Spinal cord (tissue), 10 donors: ENCODE results near the gene GPC6. TPM values are rescaled to one million over a fixed set of nuclear protein-coding genes. Genes with fewer than 3 reads are reported as not detected.

ENCODE experiments used
- DNase-seq, 6 donors: peaks; one replicate each; pipeline versions ENCODE4 v3.0.0 to v3.0.0-alpha.2; 2013 to 2015; ENCODE audit warnings: low spot score in 6 of 6, low read depth in 4 of 6
- H3K27ac ChIP-seq: one replicate; pipeline ENCODE4 v1.5.1; 2013; ENCODE audit warnings: low read depth, low read length, control low read depth
- H3K27me3 ChIP-seq: one replicate; pipeline ENCODE4 v1.6.1; 2013; ENCODE audit warnings: low read length; ENCODE audit not compliant: control insufficient read depth, insufficient read depth
- H3K36me3 ChIP-seq: one replicate; pipeline ENCODE4 v1.6.1; 2013; ENCODE audit warnings: low read length; ENCODE audit not compliant: control insufficient read depth, insufficient read depth
- H3K4me1 ChIP-seq: one replicate; pipeline ENCODE4 v1.6.1; 2013; ENCODE audit warnings: low read length; ENCODE audit not compliant: control insufficient read depth, insufficient read depth
- H3K4me3 ChIP-seq: one replicate; pipeline ENCODE4 v1.5.1; 2013; ENCODE audit warnings: low read depth, low read length, control low read depth
- H3K9me3 ChIP-seq: one replicate; pipeline ENCODE4 v1.6.1; 2013; ENCODE audit warnings: low read length; ENCODE audit not compliant: control insufficient read depth, insufficient read depth
- WGBS: methylation state at CpG from one replicate; pipeline ENCODE4 v1.1.5; 2013; ENCODE audit warnings: missing lambda C conversion rate; ENCODE audit not compliant: insufficient coverage; 5-methylcytosine and 5-hydroxymethylcytosine counted together
- polyA plus RNA-seq, 2 donors: library from polyadenylated mRNA; unstranded; fragments of 120-200 nt; gene quantifications; one replicate each; pipeline ENCODE4 v1.2.1, GENCODE V29; 2013; ENCODE audit not compliant: insufficient read length in 2 of 2
- total RNA-seq, 2 donors: library from RNA; depleted of rRNA in 1 of 2; stranded (reverse); fragments of 120-200 nt in 1 of 2; fragments of >200 nt in 1 of 2; gene quantifications; one replicate each; pipeline versions ENCODE4 v1.2.3 to v1.2.4, GENCODE V29; 2013 to 2014
- donor health status: healthy.

The GPC6 gene
- total and polyA plus RNA-seq, 4 donors = 19.8 to 109 (median 46.0) TPM

DNA sequence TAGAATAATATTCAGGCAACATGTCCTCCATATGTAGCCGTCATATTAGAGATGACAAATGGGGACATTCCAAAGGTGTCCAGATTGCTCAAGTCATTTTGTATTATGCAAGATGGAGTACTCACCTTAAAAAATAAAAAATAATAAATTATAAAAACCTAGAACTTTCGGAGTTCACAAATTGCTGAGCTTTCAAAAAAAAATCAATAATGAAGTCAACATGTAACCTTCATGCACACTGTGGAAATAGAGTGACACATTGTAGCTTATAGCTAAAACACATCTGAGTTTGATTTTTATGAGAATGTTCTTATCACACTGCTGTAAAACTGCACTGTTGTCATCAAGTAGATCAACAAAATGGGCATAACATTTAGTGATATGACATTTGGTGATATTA lies 411.2 kb downstream of the GPC6 start:
- H3K27ac ChIP-seq = no peak overlapping the region
- H3K4me3 ChIP-seq = no peak overlapping the region
- H3K27me3 ChIP-seq = no peaks in the 10 kb centered on the region
- H3K4me1 ChIP-seq = no peaks in the 10 kb centered on the region
- no CpG with 5 or more reads among the region's 2 CpGs for WGBS
- DNase-seq = no peak
- H3K9me3 ChIP-seq = no peaks in the 10 kb centered on the region
- no peaks in the 10 kb centered on the region for H3K36me3 ChIP-seq

- WGBS = 100% methylated on average over 1 of the region's 1 CpG
Measured at GRCh38 chr13:93640452-93640851, 413.8 kb downstream of the GPC6 start.

GRCh38 chr13:93646245-93646644 lies 419.6 kb downstream of the GPC6 start:
- no peaks in the 10 kb centered on the region for H3K27me3 ChIP-seq
- DNase-seq = peak in 1 of 6 donors; percentile 54
- 100% methylated on average over 4 of the region's 7 CpGs for WGBS
- H3K4me1 ChIP-seq = no peaks in the 10 kb centered on the region
- H3K9me3 ChIP-seq = no peaks in the 10 kb centered on the region
- H3K36me3 ChIP-seq = no peaks in the 10 kb centered on the region
- H3K27ac ChIP-seq = no peak overlapping the region
- H3K4me3 ChIP-seq = no peak overlapping the region

More at GRCh38 chr13:93640452-93640851, 413.8 kb downstream of the GPC6 start:
- H3K9me3 ChIP-seq = no peaks in the 10 kb centered on the region
- H3K27ac ChIP-seq = no peak overlapping the region
- no peak overlapping the region for H3K4me3 ChIP-seq
- H3K27me3 ChIP-seq = no peaks in the 10 kb centered on the region
- no peaks in the 10 kb centered on the region for H3K4me1 ChIP-seq
- no peak for DNase-seq
- no peaks in the 10 kb centered on the region for H3K36me3 ChIP-seq

GRCh38 chr13:93649496-93649895 lies 422.9 kb downstream of the GPC6 start:
- H3K4me1 ChIP-seq = no peaks in the 10 kb centered on the region
- no CpG with 5 or more reads among the region's 2 CpGs for WGBS
- no peaks in the 10 kb centered on the region for H3K9me3 ChIP-seq
- no peaks in the 10 kb centered on the region for H3K36me3 ChIP-seq
- peak in 1 of 6 donors; percentile 56 for DNase-seq
- no peak overlapping the region for H3K27ac ChIP-seq
- no peaks in the 10 kb centered on the region for H3K27me3 ChIP-seq
- H3K4me3 ChIP-seq = no peak overlapping the region

DNA sequence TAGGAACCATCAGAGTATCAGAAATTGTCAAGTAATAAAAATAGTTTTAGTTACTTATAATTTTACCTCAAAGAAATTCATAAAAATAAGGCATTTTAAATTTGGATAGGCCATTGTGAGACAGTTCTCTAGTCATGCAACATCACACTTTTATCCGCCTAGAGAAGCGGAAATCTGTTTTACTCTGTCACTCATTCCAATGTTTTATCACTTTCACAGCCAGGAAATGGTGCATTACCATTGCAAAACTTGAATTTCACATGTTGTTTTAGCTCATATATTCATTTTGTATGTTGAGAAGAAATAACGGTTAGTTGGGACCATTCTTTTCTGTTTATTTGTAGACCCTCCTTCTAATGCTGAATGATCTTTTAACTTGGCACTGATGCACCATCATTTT lies 427.2 kb downstream of the GPC6 start:
- Histone ChIP-seq H3K27me3 (no peaks in the 10 kb centered on the region), H3K27ac (no peak overlapping the region), H3K36me3 (no peaks in the 10 kb centered on the region), H3K4me1 (no peaks in the 10 kb centered on the region), H3K9me3 (no peaks in the 10 kb centered on the region), H3K4me3 (no peak overlapping the region)
- DNase-seq = peak in 1 of 6 donors; percentile 87
- no CpG with 5 or more reads among the region's 3 CpGs for WGBS

DNA sequence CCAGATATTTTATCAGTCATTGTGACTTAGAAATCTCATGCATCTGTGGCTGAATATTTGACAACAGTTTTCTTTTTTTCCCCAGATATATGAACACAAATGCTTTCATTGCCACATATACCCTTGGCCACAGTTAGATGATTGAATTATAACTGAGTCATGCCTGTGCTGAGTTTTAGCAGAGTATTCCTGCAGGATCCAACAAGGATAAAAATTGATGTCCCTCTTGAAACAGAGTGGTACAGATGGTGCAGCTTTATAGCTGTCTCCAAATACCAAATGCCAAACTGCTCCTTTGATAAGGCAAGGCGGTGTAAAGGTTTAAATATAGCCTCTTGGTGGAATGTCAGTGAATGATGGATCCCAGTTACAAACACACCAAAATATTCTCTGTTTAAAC lies 428.5 kb downstream of the GPC6 start:
- peak in 1 of 6 donors; percentile 76 for DNase-seq
- no peaks in the 10 kb centered on the region for H3K36me3 ChIP-seq
- H3K27me3 ChIP-seq = no peaks in the 10 kb centered on the region
- no peaks in the 10 kb centered on the region for H3K4me1 ChIP-seq
- no peaks in the 10 kb centered on the region for H3K9me3 ChIP-seq
- H3K4me3 ChIP-seq = no peak overlapping the region
- H3K27ac ChIP-seq = no peak overlapping the region
- WGBS = no CpG with 5 or more reads among the region's 1 CpG

GRCh38 chr13:93660391-93661063 lies 433.9 kb downstream of the GPC6 start:
- H3K36me3 ChIP-seq = no peaks in the 10 kb centered on the region
- H3K4me3 ChIP-seq = no peak overlapping the region
- H3K9me3 ChIP-seq = no peaks in the 10 kb centered on the region
- H3K27me3 ChIP-seq = no peaks in the 10 kb centered on the region
- H3K4me1 ChIP-seq = no peaks in the 10 kb centered on the region
- no peak overlapping the region for H3K27ac ChIP-seq
- peak in 1 of 6 donors; percentile 65 for DNase-seq

GRCh38 chr13:93670866-93671265 lies 444.3 kb downstream of the GPC6 start:
- H3K9me3 ChIP-seq = no peaks in the 10 kb centered on the region
- no peak overlapping the region for H3K27ac ChIP-seq
- no peaks in the 10 kb centered on the region for H3K36me3 ChIP-seq
- H3K27me3 ChIP-seq = no peaks in the 10 kb centered on the region
- H3K4me1 ChIP-seq = no peaks in the 10 kb centered on the region
- 38% methylated on average over 1 of the region's 2 CpGs for WGBS
- no peak overlapping the region for H3K4me3 ChIP-seq
- DNase-seq = peak in 2 of 6 donors; percentile 73 to 76

DNA sequence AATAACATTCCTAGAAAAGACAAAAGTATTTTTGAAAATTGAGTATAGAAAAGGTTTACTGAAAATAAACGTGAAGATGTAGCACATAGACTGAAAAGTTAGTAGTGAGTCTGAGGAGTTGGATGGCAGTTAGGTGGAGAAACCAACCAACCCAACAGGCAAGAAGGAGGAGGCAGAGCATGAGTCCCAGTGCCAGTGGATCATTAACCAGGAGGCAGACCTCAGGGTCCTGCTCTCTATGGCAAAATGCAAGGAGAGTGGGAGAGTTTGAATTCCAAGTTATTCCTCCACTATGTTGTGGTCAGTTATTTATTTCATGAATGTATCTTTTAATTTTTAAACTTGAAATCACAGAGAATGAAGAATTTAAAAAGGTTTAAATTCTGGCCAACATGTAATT lies 446.4 kb downstream of the GPC6 start:
- H3K9me3 ChIP-seq = no peaks in the 10 kb centered on the region
- DNase-seq = no peak

DNA sequence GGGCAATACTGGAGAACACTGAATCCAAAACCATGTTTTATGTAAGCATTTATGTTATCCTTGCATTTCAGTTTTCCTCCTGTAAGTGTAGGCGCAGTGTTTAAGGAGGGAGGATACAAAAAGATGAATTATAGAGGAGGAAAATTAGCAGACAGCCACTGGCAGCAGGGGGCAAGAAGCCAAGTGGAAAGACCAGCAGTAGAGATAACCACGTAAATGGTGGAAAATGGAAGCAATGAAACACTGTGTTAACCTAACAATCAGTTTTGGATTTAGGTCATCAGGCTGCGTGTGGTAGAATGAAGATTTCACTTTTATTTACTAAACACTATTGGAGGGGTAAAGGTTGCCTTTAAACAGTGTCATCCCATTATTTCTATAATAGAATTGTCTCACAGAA lies 447.3 kb downstream of the GPC6 start:
- Histone ChIP-seq H3K27ac (no peak overlapping the region), H3K4me1 (no peaks in the 10 kb centered on the region), H3K4me3 (no peak overlapping the region), H3K36me3 (no peaks in the 10 kb centered on the region), H3K27me3 (no peaks in the 10 kb centered on the region), H3K9me3 (no peaks in the 10 kb centered on the region)
- no peak for DNase-seq
- 92% methylated on average over 2 of the region's 3 CpGs for WGBS

More for the DNA sequence above, 446.4 kb downstream of the GPC6 start:
- H3K4me3 ChIP-seq = no peak overlapping the region
- no peaks in the 10 kb centered on the region for H3K27me3 ChIP-seq
- no CpG with 5 or more reads among the region's 1 CpG for WGBS
- no peaks in the 10 kb centered on the region for H3K4me1 ChIP-seq
- no peak overlapping the region for H3K27ac ChIP-seq
- H3K36me3 ChIP-seq = no peaks in the 10 kb centered on the region
